GM18868 (cell line): ENCODE measurements around the gene HECA.
"Not testable (repeated sequence)": the region's sequence is repeated elsewhere in the genome, so short reads cannot be mapped to it uniquely, and the experiment has no call there.

Experiments used
- ATAC-seq: cut with Tn5 transposase; IDR thresholded peaks from one replicate; pipeline ENCODE4 v1.9.1; 2021; ENCODE audit warnings: mild to moderate bottlenecking, moderate library complexity; ENCODE audit not compliant: unreplicated experiment

HECA gene

GRCh38 chr6:139201378-139201777 lies 66.5 kb downstream of the HECA start:
- no peak for ATAC-seq

GRCh38 chr6:139204978-139205377 lies 70.1 kb downstream of the HECA start:
- no peak for ATAC-seq

- no peak for ATAC-seq
Measured at GRCh38 chr6:139205843-139206242, 71.0 kb downstream of the HECA start.

GRCh38 chr6:139210766-139211165 lies 75.9 kb downstream of the HECA start:
- ATAC-seq, result not testable (repeated sequence)

GRCh38 chr6:139212460-139212859 lies 77.6 kb downstream of the HECA start:
- ATAC-seq, result not testable (repeated sequence)

GRCh38 chr6:139219271-139219729 lies 84.4 kb downstream of the HECA start:
- peak; percentile 100 for ATAC-seq

GRCh38 chr6:139219746-139220145 lies 84.9 kb downstream of the HECA start:
- no peak for ATAC-seq

- ATAC-seq, result not testable (repeated sequence)
Measured at GRCh38 chr6:139228387-139228786, 93.5 kb downstream of the HECA start.
